ENCODE data around the gene BBS4. TPM values are rescaled to one million over a fixed set of nuclear protein-coding genes. Genes with fewer than 3 reads are reported as not detected.

BBS4 gene
- total and polyA plus RNA-seq, 9 of the 15 experiments (the other 6 are each of a cell fraction or from before 2014, with no cell fraction given), result 25.1 to 80.7 (median 38.9) TPM

DNA sequence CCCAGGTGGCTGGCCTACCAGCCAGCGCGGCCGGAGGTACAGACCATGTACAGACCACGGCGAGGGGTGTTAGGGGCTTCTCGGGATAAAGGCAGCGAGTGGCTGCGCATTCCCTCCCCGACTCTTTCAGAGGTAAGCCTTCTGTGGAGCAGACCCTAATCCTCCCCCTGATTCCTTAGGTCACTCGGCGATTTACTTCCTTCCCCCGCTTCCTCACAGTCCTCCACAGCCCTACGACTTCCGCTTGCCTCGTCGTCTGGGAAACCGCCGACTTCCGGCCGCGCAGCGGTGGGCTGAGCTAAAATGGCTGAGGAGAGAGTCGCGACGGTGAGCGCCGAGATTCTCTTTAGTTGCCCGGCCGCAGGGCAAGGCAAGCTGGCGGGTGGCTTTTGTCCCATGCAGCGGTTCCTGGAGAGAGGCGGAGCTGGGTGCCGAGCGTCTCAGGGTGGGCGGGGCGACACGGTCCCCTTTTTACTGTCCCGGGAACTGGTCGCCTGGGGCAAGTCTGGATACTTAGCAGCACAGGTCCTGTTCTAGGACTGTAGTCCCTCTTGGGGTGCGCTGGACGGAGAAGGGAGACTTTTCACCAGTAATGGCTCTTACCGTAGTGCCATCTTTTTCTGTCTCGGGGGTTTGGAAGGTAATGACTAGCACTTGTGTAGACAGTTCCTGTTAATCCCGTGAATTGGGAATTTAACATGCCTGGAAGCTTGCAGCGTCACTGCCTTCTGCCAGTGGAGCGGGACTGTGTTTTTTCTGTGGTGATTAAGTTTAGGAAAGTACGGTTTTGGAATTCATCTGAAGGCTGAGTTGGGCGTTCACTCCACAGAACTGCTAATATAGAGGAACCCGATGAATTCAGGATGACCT lies at the start of gene BBS4, which contains the start of gene HIGD2B (continued):
- TF ChIP-seq GTF2E2 (tag; IDR thresholded peaks at IDR 0.05), result peak; percentile 80; the same call in 1 of the 2 replicates
- no peak for TF ChIP-seq NFIX (CRISPR knock-in tag; IDR thresholded peaks at IDR 0.05; ENCODE audit: low read depth)
- TF ChIP-seq CXXC5 (CRISPR knock-in tag; IDR thresholded peaks at IDR 0.05), result peak; percentile 54; the same call in 1 of the 2 replicates
- peak; percentile 77 for TF ChIP-seq EGR1 (conservative IDR thresholded peaks at IDR 0.05)
- peak; percentile 21; the same call in 1 of the 2 replicates for TF ChIP-seq TEAD4 (IDR thresholded peaks at IDR 0.05; ENCODE audit: low read length)
- TF ChIP-seq TEAD4 (CRISPR knock-in tag; IDR thresholded peaks at IDR 0.05; ENCODE audit: borderline replicate concordance), result no peak
- TF ChIP-seq ZBTB17 (CRISPR knock-in tag; IDR thresholded peaks at IDR 0.05), result peak; percentile 58
- TF ChIP-seq XRCC5 (IDR thresholded peaks at IDR 0.05; ENCODE audit: low read depth, low read length), result peak; percentile 37; the same call in 1 of the 2 replicates
- TF ChIP-seq, protein P1, sequence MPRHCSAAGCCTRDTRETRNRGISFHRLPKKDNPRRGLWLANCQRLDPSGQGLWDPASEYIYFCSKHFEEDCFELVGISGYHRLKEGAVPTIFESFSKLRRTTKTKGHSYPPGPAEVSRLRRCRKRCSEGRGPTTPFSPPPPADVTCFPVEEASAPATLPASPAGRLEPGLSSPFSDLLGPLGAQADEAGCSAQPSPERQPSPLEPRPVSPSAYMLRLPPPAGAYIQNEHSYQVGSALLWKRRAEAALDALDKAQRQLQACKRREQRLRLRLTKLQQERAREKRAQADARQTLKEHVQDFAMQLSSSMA (CRISPR knock-in tag; IDR thresholded peaks at IDR 0.05), result no peak
- TF ChIP-seq HDGF (IDR thresholded peaks at IDR 0.05), result no peak
- TF ChIP-seq CREB1 (IDR thresholded peaks at IDR 0.05), result peak; percentile 47; the same call in 1 of the 2 replicates
- peak; percentile 53; the same call in 1 of the 2 replicates for TF ChIP-seq CREB1 (CRISPR knock-in tag; IDR thresholded peaks at IDR 0.05)
- TF ChIP-seq ELF2 (CRISPR knock-in tag; IDR thresholded peaks at IDR 0.05), result peak; percentile 69; the same call in 1 of the 2 replicates
- TF ChIP-seq FIP1L1 (IDR thresholded peaks at IDR 0.05; ENCODE audit: low read depth, low read length, poor library complexity, severe bottlenecking), result no peak
- TF ChIP-seq ZNF584 (CRISPR knock-in tag; IDR thresholded peaks at IDR 0.05; ENCODE audit: low read depth), result no peak

All from K562 (cell line).